ENCODE results near the gene ACAP2.
"Not testable (repeated sequence)": the region's sequence is repeated elsewhere in the genome, so short reads cannot be mapped to it uniquely, and the experiment has no call there.

ACAP2 gene

GRCh38 chr3:195240171-195240701, 202.6 kb downstream of the ACAP2 start:
- no peak for DNase-seq

DNA sequence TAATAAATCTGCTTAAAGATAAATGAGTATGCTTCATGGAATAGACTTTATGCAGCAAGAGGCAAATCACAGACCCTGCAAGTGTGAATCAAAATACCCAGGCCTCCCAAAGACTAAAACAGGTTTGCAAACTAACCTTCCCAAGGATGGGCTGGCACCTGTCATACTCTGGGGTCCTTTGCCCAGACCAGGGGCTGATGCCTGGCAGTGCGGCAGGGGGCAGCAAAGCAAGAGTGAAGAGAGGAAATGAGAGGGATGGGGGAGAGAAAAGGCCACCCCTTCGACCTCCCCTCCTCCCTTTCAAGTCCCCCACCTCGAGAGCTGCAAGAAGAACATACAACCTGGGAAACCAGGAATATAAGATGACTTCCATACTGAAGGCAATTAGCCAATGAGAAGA, 203.7 kb downstream of the ACAP2 start:
- DNase-seq = no peak

DNA sequence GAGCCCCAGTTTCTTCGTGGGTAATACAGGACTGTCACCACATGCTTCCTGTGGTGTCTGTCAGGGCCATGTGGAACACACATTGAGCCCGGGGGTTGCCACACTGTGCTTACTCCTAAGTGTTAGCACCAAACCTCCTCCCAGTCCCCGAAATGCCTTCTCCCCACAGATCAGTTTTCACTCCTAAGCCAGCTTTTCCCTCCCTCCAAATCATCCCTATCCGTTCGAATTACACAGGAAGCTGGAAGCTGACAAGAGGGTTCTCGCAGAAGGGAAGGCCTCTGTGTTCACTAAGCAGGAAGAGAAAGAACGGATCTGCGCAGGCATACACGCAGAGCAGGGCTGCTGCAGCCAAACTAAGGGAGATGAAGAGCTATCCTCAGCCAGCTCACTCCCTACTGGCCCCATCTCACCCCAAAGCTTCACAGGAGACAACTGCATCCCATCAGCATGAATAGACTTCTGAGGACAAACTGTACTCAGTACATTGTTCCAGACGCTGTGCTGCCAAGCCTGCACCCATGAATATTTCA, 204.2 kb downstream of the ACAP2 start:
- DNase-seq = no peak

- DNase-seq = no peak
These were observed 204.7 kb downstream of the ACAP2 start for GRCh38 chr3:195238081-195238571.

DNA sequence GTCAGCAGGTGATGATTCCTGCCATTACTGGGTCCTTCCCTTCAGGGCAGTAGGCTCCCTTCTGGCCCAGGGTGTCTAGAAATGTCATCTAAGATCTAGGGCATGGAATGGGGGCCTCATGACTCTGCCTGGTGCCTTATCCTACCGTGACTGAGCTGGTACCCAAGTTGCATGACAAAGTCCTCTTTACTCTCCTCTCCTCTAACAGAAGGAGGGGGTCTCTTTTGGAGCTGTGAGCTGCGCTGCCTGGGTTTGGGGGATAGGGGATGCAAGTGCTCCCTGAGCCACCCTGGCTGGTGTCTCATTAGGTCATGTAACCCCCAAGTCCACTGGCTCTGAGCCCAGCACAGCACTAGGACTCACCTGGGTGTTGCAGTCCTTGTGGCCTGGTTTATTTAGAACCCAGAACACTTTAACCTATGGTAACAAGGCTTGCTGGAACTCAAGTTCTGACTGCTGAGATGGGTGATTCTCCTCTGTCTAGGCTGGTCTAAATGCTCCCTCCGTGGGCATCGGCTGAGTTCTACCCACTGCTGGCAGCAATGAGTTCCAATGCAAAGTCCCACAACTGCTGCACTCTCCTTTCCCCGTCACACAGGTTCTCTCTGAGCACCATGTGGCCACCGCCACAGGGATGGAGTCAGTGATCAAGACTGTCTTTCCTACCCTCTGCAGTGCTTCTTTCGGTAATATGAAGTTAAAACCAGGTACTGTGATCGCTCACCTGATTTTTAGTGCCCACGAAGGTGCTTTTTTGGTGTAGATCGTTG, 205.8 kb downstream of the ACAP2 start:
- no peak for DNase-seq

GRCh38 chr3:195236076-195236798, 206.6 kb downstream of the ACAP2 start:
- no peak for DNase-seq

GRCh38 chr3:195230244-195230643, 212.6 kb downstream of the ACAP2 start:
- DNase-seq = no peak

DNA sequence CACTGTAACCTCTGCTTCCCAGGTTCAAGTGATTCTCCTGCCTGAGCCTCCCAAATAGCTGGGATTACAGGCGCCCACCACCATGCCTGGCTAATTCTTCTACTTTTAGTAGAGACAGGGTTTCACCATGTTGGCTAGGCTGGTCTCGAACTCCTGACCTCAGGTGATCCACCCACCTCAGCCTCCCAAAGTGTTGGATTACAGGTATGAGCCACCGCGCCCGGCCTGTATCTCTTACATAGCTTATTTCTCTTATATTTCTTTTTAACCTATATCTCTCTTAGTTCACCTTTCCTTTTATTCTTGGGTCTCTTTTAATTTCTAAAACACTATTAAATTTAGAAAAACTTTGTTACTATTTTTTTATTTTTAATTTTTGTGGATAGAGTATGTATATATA, 213.9 kb downstream of the ACAP2 start:
- DNase-seq = not testable (repeated sequence)

- DNase-seq = no peak
These were observed 214.9 kb downstream of the ACAP2 start for GRCh38 chr3:195227871-195228270.

- DNase-seq = no peak
These were observed 215.8 kb downstream of the ACAP2 start for GRCh38 chr3:195226900-195227447.

- no peak for DNase-seq
These were observed 216.4 kb downstream of the ACAP2 start for GRCh38 chr3:195226445-195226844.

GRCh38 chr3:195224980-195225580, 217.7 kb downstream of the ACAP2 start:
- no peak for DNase-seq

All from NCI-H226 (cell line).